Endothelial cell of umbilical vein (primary cell): ENCODE measurements around the gene ARHGEF7. TPM values are rescaled to one million over a fixed set of nuclear protein-coding genes. Genes with fewer than 3 reads are reported as not detected.

ENCODE experiments used
- BruUV-seq: library from RNA; stranded (reverse); fragments of 400-500 nt; replicated peaks from 2 replicates; lab custom pipeline; 2021; lab: Mats Ljungman, UMichigan
- CTCF ChIA-PET: fragments of 300-600, 350-600 bp; sonication (Branson Sonifier 250); formaldehyde crosslinking; loops from one replicate; lab custom pipeline; 2021; ENCODE audit warnings: antibody characterized with exemption, inconsistent platforms; lab: Charles Lee
- POLR2A ChIA-PET: fragments of 300-600, 350-600 bp; sonication (Branson Sonifier 250); formaldehyde crosslinking; loops from one replicate; lab custom pipeline; 2021; ENCODE audit warnings: antibody characterized with exemption, inconsistent platforms; lab: Charles Lee
- DNase-seq: peaks from one replicate; pipeline ENCODE4 v3.0.0-alpha.2; 2011; ENCODE audit warnings: low read depth, low spot score
- FAIRE-seq: peaks from 2 replicates; lab custom pipeline; 2011; peaks lifted over from hg19 to GRCh38; lab: Jason Lieb, UNC
- H2AFZ ChIP-seq: 2 replicates; pipeline ENCODE4 v1.6.0; 2012; ENCODE audit warnings: low read depth, low read length, control low read depth, inconsistent platforms
- H3K27ac ChIP-seq: 2 replicates; pipeline ENCODE4 v1.5.1; 2011; ENCODE audit warnings: low read depth, mild to moderate bottlenecking, control low read depth, low read length, moderate library complexity; ENCODE audit not compliant: insufficient read depth
- H3K27me3 ChIP-seq, 2 experiments: 2 replicates each; pipeline versions ENCODE4 v1.6.0 to v1.6.1; 2011; ENCODE audit warnings: low read length in 2 of 2, mixed read lengths in 1 of 2; ENCODE audit not compliant: control insufficient read depth in 2 of 2, insufficient read depth in 2 of 2
- H3K36me3 ChIP-seq, 2 experiments: 2 replicates in 1 of 2; 3 replicates in 1 of 2; pipeline ENCODE4 v1.5.1; 2011; ENCODE audit warnings: low read length in 2 of 2, mild to moderate bottlenecking in 1 of 2, moderate library complexity in 1 of 2; ENCODE audit not compliant: control insufficient read depth in 2 of 2, insufficient read depth in 2 of 2; ENCODE audit errors: extremely low read depth in 1 of 2
- H3K4me1 ChIP-seq: 3 replicates; pipeline ENCODE4 v1.5.1; 2011; ENCODE audit warnings: mild to moderate bottlenecking, low read length; ENCODE audit not compliant: control insufficient read depth, insufficient read depth; ENCODE audit errors: extremely low read depth
- H3K4me2 ChIP-seq: 2 replicates; pipeline ENCODE4 v1.6.1; 2011; ENCODE audit warnings: low read length, control low read depth, mixed read lengths; ENCODE audit not compliant: insufficient read depth
- H3K4me3 ChIP-seq, 3 experiments: fragments of 200-600 bp in 1 of 3; sonication (generic), shearing (Covaris generic) in 1 of 3; replicated peaks in 1 of 3; 2 replicates each; pipeline ENCODE4 v1.5.1; 2011 to 2016; ENCODE audit warnings: control low read depth in 3 of 3, low read length in 3 of 3, mild to moderate bottlenecking in 2 of 3, inconsistent platforms in 1 of 3, low read depth in 1 of 3, moderate library complexity in 1 of 3; ENCODE audit not compliant: insufficient read depth in 1 of 3
- H3K79me2 ChIP-seq: 2 replicates; pipeline ENCODE4 v1.6.0; 2012; ENCODE audit warnings: low read length, inconsistent platforms; ENCODE audit not compliant: control insufficient read depth, insufficient read depth
- H3K9ac ChIP-seq: replicated peaks from 2 replicates; pipeline ENCODE3; 2011; ENCODE audit warnings: low read length, control low read depth; ENCODE audit not compliant: insufficient read depth; ENCODE audit errors: extremely low read depth
- H3K9me1 ChIP-seq: replicated peaks from 3 replicates; pipeline ENCODE4 v1.6.0; 2011; ENCODE audit warnings: mild to moderate bottlenecking, low read length; ENCODE audit not compliant: control insufficient read depth, insufficient read depth; ENCODE audit errors: extremely low read depth
- H3K9me3 ChIP-seq: replicated peaks from 2 replicates; pipeline ENCODE4 v1.5.1; 2012; ENCODE audit warnings: low read length, inconsistent platforms; ENCODE audit not compliant: control insufficient read depth, insufficient read depth
- H4K20me1 ChIP-seq: replicated peaks from 2 replicates; pipeline ENCODE3; 2011; ENCODE audit warnings: mild to moderate bottlenecking, low read length; ENCODE audit not compliant: control insufficient read depth, insufficient read depth; ENCODE audit errors: extremely low read depth
- CTCF ChIP-seq, 2 donors: IDR thresholded peaks; 1 replicate in 1 of 2; 2 replicates in 1 of 2; pipeline ENCODE4 v1.5.1; 2011; ENCODE audit warnings: low read length in 2 of 2, mild to moderate bottlenecking in 2 of 2, moderate library complexity in 2 of 2, control low read depth in 1 of 2, inconsistent platforms in 1 of 2, low read depth in 1 of 2; ENCODE audit not compliant: insufficient read depth in 1 of 2; ENCODE audit errors: extremely low read depth in 1 of 2
- FOS ChIP-seq: IDR thresholded peaks from 2 replicates; pipeline ENCODE4 v1.6.1; 2011; ENCODE audit warnings: mild to moderate bottlenecking, low read length, moderate library complexity, borderline replicate concordance; ENCODE audit not compliant: insufficient read depth
- GATA2 ChIP-seq: IDR thresholded peaks from 2 replicates; pipeline ENCODE4 v1.7.0; 2011; ENCODE audit warnings: low read depth, mild to moderate bottlenecking, moderate library complexity, mixed read lengths, low read length; ENCODE audit not compliant: insufficient read length, insufficient read depth
- MAX ChIP-seq: IDR thresholded peaks from 2 replicates; pipeline ENCODE4 v1.6.1; 2011; ENCODE audit not compliant: insufficient read depth, insufficient read length
- MYC ChIP-seq: IDR thresholded peaks from one replicate; pipeline ENCODE4 v1.6.1; 2011; ENCODE audit warnings: mild to moderate bottlenecking, low read depth, low read length
- dilution Hi-C: fragments of 300-500 bp; cut with MboI; formaldehyde crosslinking; loops from one replicate; pipeline ENCODE4 v1.15.0; 2019; ENCODE audit warnings: low sequenced_read_pairs; ENCODE audit not compliant: extremely low pct_ligation_motif_present
- intact Hi-C: fragments of 100-400 bp; cut with micrococcal nuclease; formaldehyde crosslinking; loops from one replicate; pipeline ENCODE4 v1.10.0; 2022
- polyA plus RNA-seq, 4 experiments: library from polyadenylated mRNA; depleted of rRNA in 3 of 4; stranded (reverse) in 3 of 4; unstranded in 1 of 4; fragments of >200 nt; gene quantifications; 2 replicates each; pipeline versions ENCODE4 v1.2.1 to v1.2.3, GENCODE V29; 2011 to 2012; ENCODE audit warnings: missing spikeins in 1 of 4
- total RNA-seq: library from RNA; stranded (reverse); gene quantifications from 2 replicates; pipeline ENCODE4 v1.2.3, GENCODE V29; 2021

The ARHGEF7 gene
- total and polyA plus RNA-seq, 2 donors (not counting 3 experiments of a cell fraction or from before 2014, with no cell fraction given) = 94.9 to 155 TPM

DNA sequence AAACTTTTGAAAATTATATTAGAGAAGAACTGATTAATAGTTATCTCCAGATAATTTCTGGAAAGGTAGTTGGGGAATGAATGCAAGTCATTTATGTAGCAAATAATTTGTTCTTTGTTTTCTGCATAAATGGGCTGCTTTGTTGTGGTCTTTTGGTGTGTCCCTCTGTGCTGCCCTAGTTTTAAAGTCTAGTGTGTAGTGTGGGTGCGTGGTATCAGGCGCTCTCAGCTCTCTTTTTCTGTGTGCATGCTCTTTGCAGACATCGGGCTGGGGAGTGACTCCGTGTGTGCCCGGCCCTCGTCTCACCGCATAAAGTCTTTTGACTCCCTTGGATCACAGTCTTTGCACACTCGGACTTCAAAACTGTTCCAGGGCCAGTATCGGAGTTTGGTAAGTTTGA lies 94.5 kb downstream of the ARHGEF7 start:
- no peaks in the 10 kb centered on the region for H3K27me3 ChIP-seq
- no peak overlapping the region for H3K4me3 ChIP-seq
- DNase-seq (no peak), FAIRE-seq (peak; percentile 18)
- CTCF ChIA-PET = interaction anchor here (2.4 kb wide), 1 partner anchor 142 kb away, joined by 13 read pairs; no protein-coding TSS in a partner anchor
- peak overlapping the region; percentile 71 for H3K4me2 ChIP-seq
- H3K9ac ChIP-seq = no peak overlapping the region
- intact Hi-C loops (loop anchor here (2.0 kb wide), 1 partner anchor 33 kb away; no protein-coding TSS in a partner anchor), dilution Hi-C loops (no loop called here)
- no peaks in the 10 kb centered on the region for H3K9me3 ChIP-seq
- no peak overlapping the region for H2AFZ ChIP-seq
- peaks cover 97% of the 10 kb centered on the region for H3K79me2 ChIP-seq
- no peak for TF ChIP-seq CTCF (IDR thresholded peaks at IDR 0.05; ENCODE audit: extremely low read depth in 1 of 2, insufficient read depth in 1 of 2, low read depth in 1 of 2, low read length in 2 of 2)
- no TSS peak for BruUV-seq
- H3K9me1 ChIP-seq = no peaks in the 10 kb centered on the region
- peaks cover 6% of the 10 kb centered on the region for H4K20me1 ChIP-seq
- peak overlapping the region; percentile 43 for H3K27ac ChIP-seq
- H3K36me3 ChIP-seq = peaks cover 2 to 16% of the 10 kb centered on the region in 2 experiments
- POLR2A ChIA-PET = no interaction called here
- H3K4me1 ChIP-seq = peaks cover 38% of the 10 kb centered on the region

GRCh38 chr13:111210091-111210490 lies 95.0 kb downstream of the ARHGEF7 start:
- no TSS peak for BruUV-seq
- Histone ChIP-seq H3K9ac (peak overlapping the region; percentile 18), H3K4me2 (peak overlapping the region; percentile 71), H3K27ac (peak overlapping the region; percentile 43), H4K20me1 (peaks cover 6% of the 10 kb centered on the region), H3K9me3 (no peaks in the 10 kb centered on the region), H3K79me2 (peaks cover 97% of the 10 kb centered on the region), H2AFZ (no peak overlapping the region), H3K4me1 (peaks cover 38% of the 10 kb centered on the region), H3K36me3 (peaks cover 2 to 16% of the 10 kb centered on the region in 2 experiments), H3K27me3 (no peaks in the 10 kb centered on the region), H3K9me1 (no peaks in the 10 kb centered on the region), H3K4me3 (no peak overlapping the region)
- FAIRE-seq (no peak), DNase-seq (no peak)
- intact Hi-C loops (loop anchor here (2.0 kb wide), 1 partner anchor 33 kb away; no protein-coding TSS in a partner anchor), dilution Hi-C loops (no loop called here)
- ChIA-PET CTCF (interaction anchor here (2.4 kb wide), 1 partner anchor 142 kb away, joined by 13 read pairs; no protein-coding TSS in a partner anchor), POLR2A (no interaction called here)
- TF ChIP-seq MAX (no peak), MYC (no peak), FOS (no peak), GATA2 (no peak)
